Osteoblast (primary cell): ENCODE results near the gene RPL13. TPM values are rescaled to one million over a fixed set of nuclear protein-coding genes. Genes with fewer than 3 reads are reported as not detected.

Source experiments
- DNase-seq: peaks from one replicate; pipeline ENCODE4 v3.0.0; 2011; ENCODE audit warnings: low spot score, mixed read lengths; ENCODE audit not compliant: insufficient read length; ENCODE audit errors: missing footprints
- H2AFZ ChIP-seq: 2 replicates; pipeline ENCODE4 v1.6.0; 2011; ENCODE audit warnings: mild to moderate bottlenecking, low read length
- H3K27ac ChIP-seq: 2 replicates; pipeline ENCODE4 v1.5.1; 2011; ENCODE audit warnings: mild to moderate bottlenecking, low read depth, low read length, moderate library complexity
- H3K27me3 ChIP-seq: 2 replicates; pipeline ENCODE4 v1.6.0; 2012; ENCODE audit warnings: mild to moderate bottlenecking, control low read depth, inconsistent platforms, low read length, moderate library complexity; ENCODE audit not compliant: insufficient read depth
- H3K36me3 ChIP-seq: 2 replicates; pipeline ENCODE4 v1.5.1; 2011; ENCODE audit warnings: mild to moderate bottlenecking, low read length, control low read depth, moderate library complexity; ENCODE audit not compliant: insufficient read depth
- H3K4me1 ChIP-seq: 2 replicates; pipeline ENCODE4 v1.5.1; 2011; ENCODE audit warnings: mild to moderate bottlenecking, low read length, control low read depth, moderate library complexity; ENCODE audit not compliant: insufficient read depth
- H3K4me2 ChIP-seq: 2 replicates; pipeline ENCODE4 v1.6.0; 2011; ENCODE audit warnings: mild to moderate bottlenecking, low read length; ENCODE audit not compliant: insufficient read depth
- H3K4me3 ChIP-seq: fragments of 200-600 bp; sonication (generic); 3 replicates; pipeline ENCODE4 v1.5.1; 2012; ENCODE audit warnings: mild to moderate bottlenecking, low read length, inconsistent platforms; ENCODE audit not compliant: insufficient read depth
- H3K79me2 ChIP-seq: 2 replicates; pipeline ENCODE4 v1.6.0; 2012; ENCODE audit warnings: mild to moderate bottlenecking, low read length, control low read depth, inconsistent platforms; ENCODE audit not compliant: insufficient read depth
- H3K9me3 ChIP-seq: 2 replicates; pipeline ENCODE4 v1.5.1; 2011; ENCODE audit warnings: low read depth, low read length, control low read depth
- H4K20me1 ChIP-seq: 2 replicates; pipeline ENCODE4 v1.6.0; 2012; ENCODE audit warnings: mild to moderate bottlenecking, low read length, control low read depth; ENCODE audit not compliant: insufficient read depth
- CTCF ChIP-seq: IDR thresholded peaks from 2 replicates; pipeline ENCODE4 v1.5.1; 2011; ENCODE audit warnings: mild to moderate bottlenecking, low read depth, low read length, moderate library complexity; ENCODE audit errors: extremely low read depth
- small RNA-seq: library from RNA; depleted of rRNA; stranded (forward); fragments of <200 nt; gene quantifications from one replicate; pipeline ENCODE3, GENCODE V24; 2012
- total RNA-seq: library from RNA; depleted of rRNA; stranded (reverse); fragments of >200 nt; gene quantifications from 2 replicates; pipeline ENCODE4 v1.2.3, GENCODE V29; 2012

The RPL13 gene
- total RNA-seq, 1 donor = 2,112 TPM

- Histone ChIP-seq H3K79me2 (no peaks in the 10 kb centered on the region), H3K4me1 (peaks cover 3% of the 10 kb centered on the region), H3K27ac (no peak within 1 kb of the TSS), H3K9me3 (no peaks in the 10 kb centered on the region), H2AFZ (no peak within 1 kb of the TSS), H3K4me2 (no peak within 1 kb of the TSS), H3K4me3 (no peak within 1 kb of the TSS), H3K27me3 (no peaks in the 10 kb centered on the region), H3K36me3 (no peaks in the 10 kb centered on the region), H4K20me1 (no peaks in the 10 kb centered on the region)
- DNase-seq = no peak
- no peak for TF ChIP-seq CTCF
These were observed 52.9 kb downstream of the RPL13 start, which contains the start of gene DPEP1 for GRCh38 chr16:89613231-89613953. Gene DPEP1, plus strand, starts transcription at chr16:89613642. Its CDS starts 16,769 bp downstream, at chr16:89630411.

GRCh38 chr16:89613954-89614459 lies 53.5 kb downstream of the RPL13 start:
- H3K27ac ChIP-seq = no peak overlapping the region
- no peaks in the 10 kb centered on the region for H4K20me1 ChIP-seq
- no peaks in the 10 kb centered on the region for H3K9me3 ChIP-seq
- no peaks in the 10 kb centered on the region for H3K79me2 ChIP-seq
- no peak for TF ChIP-seq CTCF
- no peaks in the 10 kb centered on the region for H3K4me1 ChIP-seq
- DNase-seq = no peak
- no peaks in the 10 kb centered on the region for H3K36me3 ChIP-seq
- H2AFZ ChIP-seq = no peak overlapping the region
- no peak overlapping the region for H3K4me2 ChIP-seq
- H3K4me3 ChIP-seq = no peak overlapping the region
- no peaks in the 10 kb centered on the region for H3K27me3 ChIP-seq

Small RNAs within 50 kb of the gene (small RNA-seq; reads per million reads assigned to genes)
- not detected for gene SNORD68

Other genes with a start within 250 kb of the RPL13 start
- 78.4 and 97.4 TPM in 2 replicates for gene ANKRD11, start 70.1 kb upstream of the RPL13 start, total RNA-seq
- 76.3 and 85.8 TPM in 2 replicates for gene SPG7, start 52.3 kb upstream of the RPL13 start, total RNA-seq
- gene CPNE7, start 15.1 kb downstream of the RPL13 start, total RNA-seq = 7.2 and 21.8 TPM in 2 replicates
- gene DPEP1, start 53.0 kb downstream of the RPL13 start, total RNA-seq = 0.29 and 0.36 TPM in 2 replicates
- 101 and 110 TPM in 2 replicates for gene CHMP1A, start 97.0 kb downstream of the RPL13 start, total RNA-seq
- 3.2 and 3.3 TPM in 2 replicates for gene SPATA33, start 97.2 kb downstream of the RPL13 start, total RNA-seq
- gene CDK10, start 126.0 kb downstream of the RPL13 start, total RNA-seq = 24.8 and 37.6 TPM in 2 replicates
- 12.1 and 14.8 TPM in 2 replicates for gene SPATA2L, start 141.0 kb downstream of the RPL13 start, total RNA-seq
- gene VPS9D1, start 160.2 kb downstream of the RPL13 start, total RNA-seq = 13.3 and 14.5 TPM in 2 replicates
- gene ZNF276, start 160.9 kb downstream of the RPL13 start, total RNA-seq = 11.5 and 12.3 TPM in 2 replicates